Measurements from ENCODE around the gene RUNX1.
"Not testable (repeated sequence)": the region's sequence is repeated elsewhere in the genome, so short reads cannot be mapped to it uniquely, and the experiment has no call there.

The RUNX1 gene

DNA sequence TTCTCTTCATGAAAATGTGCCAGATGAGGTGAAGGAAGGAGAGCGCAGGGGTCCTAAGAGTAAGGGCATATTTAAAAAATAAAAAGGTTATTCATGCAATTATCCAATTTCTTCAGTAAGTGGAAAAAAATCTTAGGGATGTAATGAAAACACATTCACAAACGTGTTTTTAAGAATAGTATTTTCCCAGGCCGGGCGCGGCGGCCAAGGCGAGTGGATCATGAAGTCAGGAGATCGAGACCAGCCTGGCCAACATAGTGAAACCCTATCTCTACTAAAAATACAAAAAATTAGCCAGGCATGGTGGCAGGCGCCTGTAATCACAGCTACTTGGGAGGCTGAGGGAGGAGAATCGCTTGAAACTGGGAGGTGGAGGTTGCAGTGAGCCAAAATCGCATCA, 82.2 kb downstream of the RUNX1 start:
- DNase-seq = not testable (repeated sequence)

GRCh38 chr21:34965200-34966174, 83.6 kb downstream of the RUNX1 start:
- DNase-seq = no peak

DNA sequence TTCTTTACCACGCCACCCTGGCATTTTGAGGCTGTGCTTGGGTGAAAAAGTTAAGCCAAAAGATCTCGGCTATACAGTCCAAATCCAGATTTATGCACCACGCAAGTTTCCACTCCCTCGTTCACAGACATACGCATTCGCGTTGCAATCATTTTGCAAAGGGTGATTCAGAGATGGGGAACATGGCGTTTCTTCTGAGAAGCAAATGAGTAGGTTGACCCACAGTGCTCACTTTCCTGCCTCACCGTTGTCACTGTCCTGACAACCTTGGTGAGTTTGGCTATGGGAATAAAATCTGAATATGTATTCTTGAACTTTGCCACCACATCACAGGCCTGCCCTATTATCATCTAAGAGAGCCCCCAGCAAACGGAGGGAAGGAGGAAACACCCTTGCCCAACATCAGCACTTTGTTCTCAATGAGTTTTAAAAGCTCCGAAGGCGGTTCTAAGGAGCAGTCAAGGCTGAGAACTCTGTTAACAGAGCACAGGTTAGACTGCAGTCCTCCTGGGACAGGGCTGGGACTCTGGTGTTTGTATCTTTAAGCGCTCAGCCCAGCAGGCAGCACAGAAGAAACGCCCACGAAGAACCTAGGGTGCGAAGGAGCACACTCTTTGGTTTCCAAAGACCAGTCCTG, 86.4 kb downstream of the RUNX1 start:
- no peak for DNase-seq

DNA sequence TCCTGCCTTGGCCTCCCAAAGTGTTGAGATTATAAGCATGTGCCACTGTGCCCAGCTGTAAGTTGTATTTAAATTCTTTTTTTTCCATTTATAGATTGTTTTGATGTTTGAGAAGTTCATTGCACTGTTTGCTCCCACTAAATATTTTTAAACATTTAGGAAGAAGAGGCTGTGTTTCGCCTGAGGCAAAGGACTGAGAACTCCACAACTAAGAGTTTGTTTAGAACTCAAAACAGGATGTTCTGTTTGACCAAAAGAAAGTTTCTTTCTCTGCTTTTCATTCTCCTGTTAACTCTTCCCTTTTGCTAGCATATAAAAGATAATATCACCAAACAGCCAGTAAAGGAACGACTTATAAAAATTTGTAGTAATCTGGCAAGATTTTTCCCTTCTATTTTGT, 87.0 kb downstream of the RUNX1 start:
- no peak for DNase-seq

DNA sequence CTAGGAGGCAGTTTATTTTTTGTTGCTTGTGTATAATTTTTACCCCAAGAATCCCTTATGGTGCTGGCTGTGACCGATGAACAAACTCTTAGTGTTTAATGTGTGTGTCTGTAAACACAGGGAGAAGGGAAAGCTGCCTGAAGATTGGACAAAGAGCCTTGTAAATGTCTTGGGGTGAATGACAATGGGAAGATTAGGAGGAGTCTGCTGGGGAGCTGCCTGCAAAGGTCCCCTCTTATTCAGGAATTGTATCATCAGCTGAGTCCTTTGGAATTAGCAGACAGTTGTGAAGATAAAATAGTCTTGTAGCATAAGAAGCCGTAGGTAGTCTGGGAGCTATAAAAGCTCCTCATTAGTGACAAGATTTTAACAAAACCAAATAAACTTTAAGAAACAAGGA, 88.4 kb downstream of the RUNX1 start:
- DNase-seq = no peak

DNA sequence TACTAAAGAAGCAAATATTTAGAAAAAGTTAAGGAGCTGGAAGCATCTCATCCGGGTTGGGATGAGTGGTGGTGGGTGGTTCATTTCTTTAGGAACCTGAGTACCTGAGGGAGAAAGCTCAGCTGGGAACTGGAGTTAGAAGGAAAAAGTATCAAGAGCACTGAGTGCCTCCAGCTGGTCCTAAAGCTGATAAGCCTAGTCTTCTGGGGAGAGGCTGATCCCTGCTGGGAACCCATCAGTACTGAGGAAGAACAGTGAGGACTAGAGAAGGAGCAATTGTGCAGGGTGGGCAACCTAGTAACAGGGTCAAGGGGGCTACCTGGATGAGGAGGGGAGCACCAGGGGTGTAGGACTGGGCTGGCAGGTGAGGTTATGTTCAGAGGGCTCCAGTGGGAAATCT, 89.5 kb downstream of the RUNX1 start:
- DNase-seq = no peak

- no peak for DNase-seq
Measured at GRCh38 chr21:34958040-34958439, 91.1 kb downstream of the RUNX1 start.

- DNase-seq = no peak
Measured at GRCh38 chr21:34956416-34957316, 92.4 kb downstream of the RUNX1 start.

- no peak for DNase-seq
Measured at GRCh38 chr21:34953950-34954349, 95.2 kb downstream of the RUNX1 start.

- DNase-seq = no peak
Measured at GRCh38 chr21:34952701-34953100, 96.4 kb downstream of the RUNX1 start.

GRCh38 chr21:34951868-34952267, 97.2 kb downstream of the RUNX1 start:
- DNase-seq = not testable (repeated sequence)

DNA sequence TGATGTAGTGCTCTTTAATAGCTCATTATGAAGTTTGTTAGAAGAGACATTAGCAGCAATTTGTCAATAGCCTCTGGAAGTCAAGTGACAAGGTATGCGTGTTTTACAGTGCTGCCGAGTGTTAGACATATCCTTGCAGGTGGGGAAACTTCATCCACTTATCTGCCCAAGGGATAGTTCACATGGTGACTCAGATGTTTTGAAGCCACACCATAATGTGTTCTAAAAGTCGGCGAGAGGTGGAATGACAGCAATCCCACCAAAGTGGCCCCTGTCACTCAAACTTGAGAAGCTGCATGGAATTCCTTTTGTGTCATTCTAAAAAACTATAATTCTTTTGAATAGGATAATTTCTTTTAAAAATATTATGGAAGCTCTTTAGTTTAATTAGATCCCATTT, 98.1 kb downstream of the RUNX1 start:
- no peak for DNase-seq

DNA sequence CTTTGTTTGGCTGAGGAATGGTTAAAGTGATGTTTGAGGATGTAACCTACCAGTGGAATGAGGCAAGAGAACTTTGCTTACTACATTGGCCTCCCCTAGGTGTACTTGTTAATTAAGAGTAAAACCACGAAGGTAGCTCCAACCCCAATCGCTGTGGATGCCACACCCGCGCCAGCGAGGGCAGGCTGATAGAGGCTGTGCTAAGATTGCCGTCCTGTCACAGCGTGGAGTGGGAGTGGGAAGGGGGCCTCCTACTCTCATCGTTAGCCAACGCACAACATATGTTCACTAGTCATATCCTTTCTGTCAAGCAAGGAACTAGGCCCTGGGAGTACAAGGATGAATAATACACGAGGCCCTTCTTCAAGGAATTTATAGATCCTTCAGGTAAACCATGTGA, 99.6 kb downstream of the RUNX1 start:
- no peak for DNase-seq

GRCh38 chr21:34949030-34949429, 100.1 kb downstream of the RUNX1 start:
- no peak for DNase-seq

DNA sequence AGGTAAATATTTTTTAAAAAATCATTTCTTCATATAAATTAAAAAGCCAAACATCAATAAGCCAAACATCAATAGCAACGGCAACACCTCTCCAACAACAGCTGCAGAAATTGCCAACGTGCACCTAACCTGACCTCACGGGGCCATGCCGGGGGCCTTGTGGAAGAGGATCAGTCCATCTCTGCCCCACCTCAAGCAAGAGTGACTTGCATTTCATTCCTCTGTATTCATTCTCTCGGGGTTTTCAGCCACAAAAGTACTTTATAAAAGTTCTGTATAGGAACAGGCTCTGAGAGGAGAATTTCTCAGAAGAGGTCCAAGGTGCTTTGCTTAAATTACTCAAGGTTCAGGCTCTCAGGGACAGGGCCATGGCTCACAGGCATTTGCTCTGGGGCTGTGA, 100.9 kb downstream of the RUNX1 start:
- no peak for DNase-seq

DNA sequence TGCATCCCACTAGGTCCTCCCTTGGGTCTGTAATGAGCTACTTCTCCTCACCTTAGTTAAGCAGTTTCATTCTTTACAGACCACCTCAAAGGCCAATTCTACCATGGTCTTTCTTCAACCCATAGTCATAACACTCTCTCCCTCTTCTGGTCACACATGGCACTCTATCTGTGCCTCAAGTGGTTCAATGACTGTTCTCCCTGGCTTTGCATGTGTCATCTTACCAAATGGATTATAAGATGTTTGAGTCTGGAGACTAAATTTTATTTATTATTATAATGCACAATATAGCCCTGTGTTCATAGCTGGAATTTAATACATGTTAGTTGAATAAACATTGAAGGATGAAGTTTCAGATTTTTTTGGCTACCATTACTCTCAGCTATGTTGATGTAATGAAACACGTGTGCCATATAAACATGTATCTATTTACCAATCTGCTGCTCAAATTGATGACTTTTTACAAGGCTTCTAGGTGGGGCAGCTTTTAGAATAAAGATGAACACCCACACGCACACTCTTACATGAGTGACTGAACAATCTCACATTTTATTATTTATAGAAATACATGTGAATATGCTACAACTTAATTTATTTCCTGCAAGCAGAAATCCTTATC, 102.1 kb downstream of the RUNX1 start:
- DNase-seq = no peak

DNA sequence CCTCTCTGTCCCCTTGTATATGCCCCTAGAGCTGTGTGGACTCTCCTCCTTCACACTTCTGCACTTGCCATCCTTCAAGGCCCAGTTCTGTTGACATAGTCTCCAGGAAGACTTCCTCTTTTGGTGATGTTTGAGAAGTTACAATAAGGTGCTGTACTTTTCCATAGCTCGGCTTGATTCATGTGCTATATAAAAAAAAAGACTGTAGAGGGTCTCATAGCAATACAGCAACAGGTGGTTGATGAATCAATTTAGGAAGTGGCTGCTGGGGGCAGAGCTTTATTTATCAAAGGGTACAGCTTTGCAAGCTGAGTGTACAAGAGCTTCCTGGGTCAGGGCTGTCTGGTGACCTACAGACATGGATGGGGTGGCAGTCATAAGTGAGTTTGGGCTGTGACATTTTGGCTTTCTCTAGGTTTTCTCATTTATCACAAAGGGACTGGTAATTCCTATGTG, 102.7 kb downstream of the RUNX1 start:
- DNase-seq = peak; percentile 34 to 42

- DNase-seq = no peak
Measured at GRCh38 chr21:34945288-34945687, 103.8 kb downstream of the RUNX1 start.

DNA sequence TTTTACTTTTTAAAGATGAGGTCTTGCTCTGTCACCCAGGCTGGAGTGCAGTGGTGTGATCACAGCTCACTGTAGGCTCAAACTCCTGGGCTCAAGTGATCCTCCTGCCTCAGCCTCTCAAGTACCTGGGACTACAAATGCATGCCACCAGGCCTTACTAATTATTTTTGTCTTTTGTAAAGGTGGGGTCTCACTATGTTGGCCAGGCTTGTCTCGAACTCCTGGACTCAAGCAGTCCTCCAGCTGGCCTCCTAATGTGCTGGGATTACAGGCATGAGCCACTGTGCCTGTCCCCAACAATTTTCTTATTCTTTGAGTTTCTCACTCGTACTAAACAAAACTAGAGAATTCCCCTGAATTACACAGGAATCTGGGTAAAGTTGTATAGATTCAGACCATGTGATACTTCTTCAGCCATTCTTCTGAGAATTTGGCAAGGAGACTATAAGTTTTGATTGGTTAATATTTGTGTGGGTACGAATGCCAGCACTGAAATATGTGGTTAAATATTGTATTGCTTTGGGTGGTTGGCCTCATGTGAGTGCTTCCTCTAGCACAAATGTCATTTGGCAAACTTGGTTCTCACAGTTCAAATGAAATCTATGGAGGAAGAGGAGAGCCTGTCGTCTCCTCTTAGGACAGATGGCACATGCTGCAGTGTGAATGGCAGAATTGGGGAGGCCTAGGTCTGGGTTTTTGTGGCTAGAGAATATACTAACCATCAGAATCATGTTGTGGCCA, 104.9 kb downstream of the RUNX1 start:
- DNase-seq = no peak

- no peak for DNase-seq
Measured at GRCh38 chr21:34942911-34943310, 106.2 kb downstream of the RUNX1 start.

DNA sequence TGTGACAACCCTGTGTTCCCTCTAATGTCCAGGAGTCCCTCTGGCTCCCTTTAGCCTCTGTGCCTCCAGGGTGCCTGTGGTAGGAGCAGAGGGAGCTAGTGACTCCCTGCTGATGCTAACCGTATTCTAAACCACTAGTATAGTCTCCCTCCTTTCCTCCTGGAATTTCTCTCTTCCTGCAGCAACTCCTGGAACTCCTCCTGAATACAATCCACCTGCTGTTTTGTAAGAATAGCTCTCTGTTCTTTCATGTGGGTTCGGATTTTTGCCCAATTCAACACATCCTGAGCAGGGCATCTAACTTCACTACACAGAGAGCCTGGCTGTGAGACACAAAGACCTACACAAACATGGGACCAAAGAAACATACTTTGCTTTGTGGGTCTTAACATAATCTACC, 107.9 kb downstream of the RUNX1 start:
- DNase-seq = no peak

Data from AML-193 (cell line).